ENCODE data around the gene CLPTM1. TPM values are rescaled to one million over a fixed set of nuclear protein-coding genes. Genes with fewer than 3 reads are reported as not detected.
A peak's percentile ranks its signal among the peaks of the same experiment; 100 is the strongest.

Gene CLPTM1
- total RNA-seq, 1 donor from 2014 or later: 91.4 TPM

- Mint-ChIP-seq H3K4me3 (ENCODE audit: unreplicated experiment) (no peak overlapping the region), H3K36me3 (ENCODE audit: low read depth) (peaks cover 10% of the 10 kb centered on the region), H3K4me1 (ENCODE audit: low read depth) (no peaks in the 10 kb centered on the region), H3K27me3 (ENCODE audit: low read depth) (no peaks in the 10 kb centered on the region), H3K27ac (ENCODE audit: unreplicated experiment) (no peak overlapping the region), H3K9me3 (ENCODE audit: low read depth) (no peaks in the 10 kb centered on the region)
- TF ChIP-seq, protein P1, sequence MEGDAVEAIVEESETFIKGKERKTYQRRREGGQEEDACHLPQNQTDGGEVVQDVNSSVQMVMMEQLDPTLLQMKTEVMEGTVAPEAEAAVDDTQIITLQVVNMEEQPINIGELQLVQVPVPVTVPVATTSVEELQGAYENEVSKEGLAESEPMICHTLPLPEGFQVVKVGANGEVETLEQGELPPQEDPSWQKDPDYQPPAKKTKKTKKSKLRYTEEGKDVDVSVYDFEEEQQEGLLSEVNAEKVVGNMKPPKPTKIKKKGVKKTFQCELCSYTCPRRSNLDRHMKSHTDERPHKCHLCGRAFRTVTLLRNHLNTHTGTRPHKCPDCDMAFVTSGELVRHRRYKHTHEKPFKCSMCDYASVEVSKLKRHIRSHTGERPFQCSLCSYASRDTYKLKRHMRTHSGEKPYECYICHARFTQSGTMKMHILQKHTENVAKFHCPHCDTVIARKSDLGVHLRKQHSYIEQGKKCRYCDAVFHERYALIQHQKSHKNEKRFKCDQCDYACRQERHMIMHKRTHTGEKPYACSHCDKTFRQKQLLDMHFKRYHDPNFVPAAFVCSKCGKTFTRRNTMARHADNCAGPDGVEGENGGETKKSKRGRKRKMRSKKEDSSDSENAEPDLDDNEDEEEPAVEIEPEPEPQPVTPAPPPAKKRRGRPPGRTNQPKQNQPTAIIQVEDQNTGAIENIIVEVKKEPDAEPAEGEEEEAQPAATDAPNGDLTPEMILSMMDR (IDR thresholded peaks at IDR 0.05): no peak
- DNase-seq (ENCODE audit: low spot score): no peak
Observed at GRCh38 chr19:45032421-45032820, 77.2 kb downstream of the CLPTM1 start.

- no peaks in the 10 kb centered on the region for H3K9me3 Mint-ChIP-seq (ENCODE audit: low read depth)
- no peak overlapping the region for H3K27ac Mint-ChIP-seq (ENCODE audit: unreplicated experiment)
- DNase-seq (ENCODE audit: low spot score): no peak
- no peak overlapping the region for H3K4me3 Mint-ChIP-seq (ENCODE audit: unreplicated experiment)
- H3K4me1 Mint-ChIP-seq (ENCODE audit: low read depth): peaks cover 18% of the 10 kb centered on the region
- peaks cover 10% of the 10 kb centered on the region for H3K36me3 Mint-ChIP-seq (ENCODE audit: low read depth)
- TF ChIP-seq, protein P1 (IDR thresholded peaks at IDR 0.05): no peak
- no peaks in the 10 kb centered on the region for H3K27me3 Mint-ChIP-seq (ENCODE audit: low read depth)
Observed at GRCh38 chr19:45035755-45036154, 80.6 kb downstream of the CLPTM1 start.

GRCh38 chr19:45037393-45038169, 82.4 kb downstream of the CLPTM1 start:
- Mint-ChIP-seq H3K4me1 (ENCODE audit: low read depth) (peaks cover 30% of the 10 kb centered on the region), H3K4me3 (ENCODE audit: unreplicated experiment) (peak overlapping the region; percentile 40), H3K36me3 (ENCODE audit: low read depth) (peaks cover 17% of the 10 kb centered on the region), H3K27me3 (ENCODE audit: low read depth) (no peaks in the 10 kb centered on the region), H3K9me3 (ENCODE audit: low read depth) (no peaks in the 10 kb centered on the region), H3K27ac (ENCODE audit: unreplicated experiment) (peak overlapping the region; percentile 27)
- DNase-seq (ENCODE audit: low spot score): no peak
- TF ChIP-seq, protein P1 (IDR thresholded peaks at IDR 0.05): no peak

DNA sequence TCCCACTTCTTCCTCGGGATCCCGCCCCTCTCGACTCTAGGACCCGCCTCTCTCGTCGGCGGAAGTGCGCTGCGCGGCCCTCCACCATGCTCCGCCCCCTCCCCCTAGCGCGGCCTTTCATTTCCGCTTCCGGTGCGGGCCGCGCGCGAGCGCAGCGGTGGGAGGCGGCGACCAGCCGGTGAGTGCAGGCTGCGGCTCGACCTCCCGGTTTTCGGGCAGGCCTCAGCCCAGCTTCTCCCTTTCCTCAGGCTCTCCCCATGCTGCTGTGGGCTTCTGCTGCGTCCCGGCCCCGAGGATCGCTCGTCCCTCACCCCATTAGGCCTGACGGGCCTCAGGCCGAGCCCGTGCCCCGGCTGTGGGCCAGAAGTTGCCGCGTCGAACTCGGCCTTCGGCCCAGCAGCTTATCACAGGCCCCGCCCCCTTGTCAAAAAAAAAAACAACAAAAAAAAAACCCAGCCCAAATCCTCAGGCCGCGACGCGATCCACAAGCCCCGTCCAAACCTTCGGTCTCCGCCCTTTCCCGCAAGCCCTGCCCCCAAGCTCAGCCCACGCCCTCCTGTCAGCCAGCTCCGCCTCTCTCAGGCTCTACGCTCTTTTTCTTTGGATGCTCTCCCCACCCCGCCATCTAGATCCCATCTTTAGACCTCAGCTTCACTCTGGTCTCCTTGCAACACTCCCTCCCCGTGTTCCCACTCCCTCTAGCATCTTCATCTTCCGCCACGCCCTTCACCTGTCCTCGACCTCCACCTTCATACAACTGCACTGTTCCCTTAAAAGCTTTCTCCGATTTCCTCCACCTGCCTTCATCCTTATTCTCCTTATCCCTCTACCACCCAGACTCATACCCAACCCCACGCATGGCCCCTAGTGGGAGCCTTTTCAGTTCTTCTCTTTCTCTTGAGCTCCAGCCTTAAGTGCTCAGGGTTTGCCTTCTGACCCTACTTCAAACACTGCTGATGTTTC, 84.0 kb downstream of the CLPTM1 start, which contains the start of gene CLASRP:
CLASRP (plus strand) TSS at position 115 of the 963 bp plus-strand sequence. CDS start 1,168 bp downstream, outside the sequence.
- H3K36me3 Mint-ChIP-seq (ENCODE audit: low read depth): peaks cover 13% of the 10 kb centered on the region
- peak within 1 kb of the TSS; percentile 96 for H3K27ac Mint-ChIP-seq (ENCODE audit: unreplicated experiment)
- TF ChIP-seq, protein P1 (IDR thresholded peaks at IDR 0.05): no peak
- H3K9me3 Mint-ChIP-seq (ENCODE audit: low read depth): no peaks in the 10 kb centered on the region
- no peak for DNase-seq (ENCODE audit: low spot score)
- peaks cover 30% of the 10 kb centered on the region for H3K4me1 Mint-ChIP-seq (ENCODE audit: low read depth)
- peak within 1 kb of the TSS; percentile 95 for H3K4me3 Mint-ChIP-seq (ENCODE audit: unreplicated experiment)
- H3K27me3 Mint-ChIP-seq (ENCODE audit: low read depth): no peaks in the 10 kb centered on the region

Measured in chondrocyte (in vitro differentiated cells).